ENCODE results near the gene SLAMF9. TPM values are rescaled to one million over a fixed set of nuclear protein-coding genes. Genes with fewer than 3 reads are reported as not detected.
A peak's percentile ranks its signal among the peaks of the same experiment; 100 is the strongest.

SLAMF9 gene
- polyA plus RNA-seq, 2 of the 4 experiments (the other 2 are of a cell fraction): 0.22 to 0.25 TPM

GRCh38 chr1:159924791-159925718 is 29.0 kb downstream of the SLAMF9 start, which contains the start of gene TAGLN2:
Gene TAGLN2 (minus strand): TSS chr1:159925507. CDS start chr1:159920509, 4,998 bp downstream.
- DNase-seq (ENCODE audit: low read depth in 1 of 2, low spot score in 1 of 2) (peak; percentile 92 to 96), ATAC-seq (peak; percentile 67 to 84), FAIRE-seq (no peak)
- ChIA-PET POLR2A (interaction anchor here (1.0 to 2.4 kb wide), 6 partner anchors 9 to 107 kb away, joined by 3 to 17 read pairs (median 4); partner anchors contain the start of genes IGSF9 and PIGM), CTCF (interaction anchor here (0.8 to 22.4 kb wide), 10 partner anchors 9 to 748 kb away, joined by 3 to 665 read pairs (median 6); partner anchors contain the start of gene IGSF9)
- Histone ChIP-seq H3K4me3 (peak within 1 kb of the TSS; percentile 87), H3K4me2 (peak within 1 kb of the TSS; percentile 97), H3K4me1 (peaks cover 41% of the 10 kb centered on the region), H3K27ac (peak within 1 kb of the TSS; percentile 97 to 99), H3K9me3 (no peaks in the 10 kb centered on the region)
- WGBS (ENCODE audit: missing lambda C conversion rate): 2% methylated on average over 34 of the region's 58 CpGs
- TF ChIP-seq POLR2AphosphoS2 (conservative IDR thresholded peaks at IDR 0.05; ENCODE audit: low read length): peak; percentile 78; the same call in 1 of the 2 replicates
- peak; percentile 41; the same call in 1 of the 2 replicates for TF ChIP-seq NPAS2 (CRISPR knock-in tag; IDR thresholded peaks at IDR 0.05; ENCODE audit: borderline replicate concordance)
- TF ChIP-seq TP53 (CRISPR knock-in tag; IDR thresholded peaks at IDR 0.05): peak; percentile 95
- TF ChIP-seq RARB (CRISPR knock-in tag; IDR thresholded peaks at IDR 0.05): peak; percentile 91
- no peak; the same call in 1 of the 2 replicates for TF ChIP-seq REST (IDR thresholded peaks at IDR 0.05)
- TF ChIP-seq HOXB13 (CRISPR knock-in tag; IDR thresholded peaks at IDR 0.05; ENCODE audit: low read depth): peak; percentile 42; the same call in 1 of the 2 replicates
- TF ChIP-seq HES2 (IDR thresholded peaks at IDR 0.05): no peak
- no peak for TF ChIP-seq KDM5A (IDR thresholded peaks at IDR 0.05)
- peak; percentile 46; the same call in 1 of the 2 replicates for TF ChIP-seq HMGXB4 (CRISPR knock-in tag; IDR thresholded peaks at IDR 0.05; ENCODE audit: borderline replicate concordance)
- no peak for TF ChIP-seq NFE2L2 (conservative IDR thresholded peaks at IDR 0.05; ENCODE audit: low read length)
- TF ChIP-seq SREBF2 (IDR thresholded peaks at IDR 0.05): no peak
- 0 out of 2 replicates have a peak, but pooled peaks have one; percentile 41 for TF ChIP-seq FOXS1 (CRISPR knock-in tag; IDR thresholded peaks at IDR 0.05)
- 0 out of 2 replicates have a peak, but pooled peaks have one; percentile 19 for TF ChIP-seq PBX3 (IDR thresholded peaks at IDR 0.05)
- peak; percentile 91 for TF ChIP-seq FOSB (CRISPR knock-in tag; IDR thresholded peaks at IDR 0.05)
- TF ChIP-seq POLR2A (IDR thresholded peaks at IDR 0.05; ENCODE audit: low read length): peak; percentile 96
- peak; percentile 37; the same call in 1 of the 2 replicates for TF ChIP-seq GATA3 (IDR thresholded peaks at IDR 0.05; ENCODE audit: borderline replicate concordance)
- peak; percentile 90 for TF ChIP-seq MYC (IDR thresholded peaks at IDR 0.05; ENCODE audit: borderline replicate concordance, low read length)
- no peak for TF ChIP-seq ESRRA (IDR thresholded peaks at IDR 0.05; ENCODE audit: borderline replicate concordance, low read length)
- no peak for TF ChIP-seq CHD4 (IDR thresholded peaks at IDR 0.05; ENCODE audit: borderline replicate concordance)
- peak; percentile 90 for TF ChIP-seq MAX (IDR thresholded peaks at IDR 0.05)
- no peak; a peak in 1 of 4 replicates for TF ChIP-seq CEBPB (IDR thresholded peaks at IDR 0.05)
- peak; percentile 61; the same call in 1 of the 2 replicates for TF ChIP-seq BHLHE40 (IDR thresholded peaks at IDR 0.05; ENCODE audit: low read depth, low read length)
- no peak for TF ChIP-seq CBX2 (IDR thresholded peaks at IDR 0.05; ENCODE audit: borderline replicate concordance, low read depth)
- peak; percentile 80 for TF ChIP-seq HOXB5 (CRISPR knock-in tag; IDR thresholded peaks at IDR 0.05)
- no peak for TF ChIP-seq CBX8 (IDR thresholded peaks at IDR 0.05)
- no peak for TF ChIP-seq MAFK (IDR thresholded peaks at IDR 0.05; ENCODE audit: partially characterized antibody)
- peak; percentile 97 for TF ChIP-seq HOXA7 (CRISPR knock-in tag; IDR thresholded peaks at IDR 0.05)
- no peak for TF ChIP-seq CTCF (IDR thresholded peaks at IDR 0.05)
- TF ChIP-seq ZC3H11A (IDR thresholded peaks at IDR 0.05): peak; percentile 13; the same call in 1 of the 2 replicates
- TF ChIP-seq HEYL (CRISPR knock-in tag; IDR thresholded peaks at IDR 0.05): no peak
- 0 out of 5 replicates have a peak, but pooled peaks of 1 of the 2 experiments have one; percentile 4 for TF ChIP-seq EP300 (IDR thresholded peaks at IDR 0.05)

All from A549 (cell line).